ENCODE results near the gene CLEC2L.

CLEC2L gene

DNA sequence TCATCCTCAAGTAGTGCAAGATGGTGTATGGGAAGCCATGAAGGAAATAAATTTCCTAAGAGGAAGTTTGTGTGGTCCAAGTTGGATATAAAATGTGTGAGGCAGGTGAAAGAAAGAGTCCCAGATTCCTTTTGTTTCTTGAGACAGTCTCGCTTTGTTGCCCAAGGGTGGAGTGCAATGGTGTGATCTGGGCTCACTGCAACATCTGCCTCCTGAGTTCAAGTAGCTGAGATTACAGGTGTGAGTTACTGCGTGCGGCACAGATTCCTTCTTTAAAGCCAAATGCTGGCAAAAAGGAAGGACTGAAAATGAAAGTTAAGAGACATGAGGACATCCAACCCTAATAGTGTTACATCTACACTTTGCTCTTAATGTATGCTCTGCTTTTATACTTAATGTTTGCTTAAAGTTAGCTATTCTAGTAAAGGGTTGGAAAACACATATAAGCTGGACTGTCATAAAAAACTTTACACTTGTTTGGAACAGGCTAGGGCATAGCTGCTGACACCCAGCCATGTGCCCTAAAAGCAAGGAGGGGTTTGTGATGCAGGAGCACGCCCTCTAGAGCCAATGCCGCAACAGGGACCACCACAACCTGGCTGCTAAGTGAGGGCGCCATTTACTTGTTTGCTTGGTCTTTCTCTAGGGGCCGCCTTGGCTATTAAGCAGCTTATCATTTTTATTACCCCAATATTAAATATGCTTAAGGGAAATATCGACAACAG lies 34.5 kb downstream of the CLEC2L start:
- no peak for DNase-seq (ENCODE audit: low spot score)

DNA sequence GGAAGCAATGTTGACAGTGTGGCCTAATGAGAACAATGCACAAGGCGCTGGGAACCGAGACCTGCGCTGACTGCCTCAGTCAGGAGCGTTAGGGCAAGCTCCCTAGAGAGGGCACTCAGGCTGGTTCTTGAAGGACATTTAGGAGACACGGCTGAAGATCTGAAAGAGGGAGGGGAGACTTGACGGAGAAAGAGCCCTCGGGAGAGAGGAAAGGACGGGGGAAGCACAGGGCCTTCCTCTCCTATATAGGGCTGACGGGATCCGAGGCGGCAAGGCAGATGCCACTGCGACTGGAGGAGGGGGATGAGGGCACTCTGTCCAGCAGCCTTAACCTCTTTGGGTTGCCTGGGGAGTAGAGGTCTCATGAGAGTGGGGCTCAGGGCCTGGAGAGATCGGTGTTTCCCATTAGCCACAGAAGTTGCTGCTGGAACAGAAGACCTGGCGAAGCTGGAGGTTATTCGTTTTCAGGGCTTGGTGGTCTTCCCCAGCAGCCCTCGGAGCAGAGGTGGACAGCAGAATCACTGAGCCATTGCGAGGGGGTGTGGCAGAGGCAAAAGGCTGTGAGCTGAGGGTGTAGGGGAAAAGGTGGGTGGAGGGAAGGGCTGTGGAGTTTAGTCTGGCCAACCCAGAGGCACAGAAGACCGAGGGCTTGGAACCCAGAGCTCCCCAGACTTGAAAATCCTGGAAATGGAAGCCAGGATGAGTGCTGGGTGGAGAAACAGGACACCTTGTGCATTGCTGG lies 36.0 kb downstream of the CLEC2L start:
- no peak for DNase-seq (ENCODE audit: low spot score)

DNA sequence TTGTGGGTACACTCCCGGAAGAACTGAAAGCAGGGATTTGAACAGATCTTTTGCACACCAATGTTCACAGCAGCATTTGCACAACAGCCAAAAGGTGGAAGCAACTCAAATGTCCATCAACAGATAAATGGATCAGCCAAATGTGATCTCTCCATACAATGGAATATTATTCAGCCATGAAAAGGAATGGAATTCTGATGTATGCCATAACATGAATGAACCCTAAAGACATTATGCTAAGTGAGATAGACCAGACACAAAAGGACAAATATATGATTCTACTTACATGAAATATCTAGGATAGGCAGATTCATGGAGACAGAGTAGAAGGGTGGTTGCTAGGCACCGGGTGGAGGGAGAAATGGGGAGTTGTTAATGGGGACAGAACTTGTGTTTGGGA lies 36.7 kb downstream of the CLEC2L start:
- no peak for DNase-seq (ENCODE audit: low spot score)

DNA sequence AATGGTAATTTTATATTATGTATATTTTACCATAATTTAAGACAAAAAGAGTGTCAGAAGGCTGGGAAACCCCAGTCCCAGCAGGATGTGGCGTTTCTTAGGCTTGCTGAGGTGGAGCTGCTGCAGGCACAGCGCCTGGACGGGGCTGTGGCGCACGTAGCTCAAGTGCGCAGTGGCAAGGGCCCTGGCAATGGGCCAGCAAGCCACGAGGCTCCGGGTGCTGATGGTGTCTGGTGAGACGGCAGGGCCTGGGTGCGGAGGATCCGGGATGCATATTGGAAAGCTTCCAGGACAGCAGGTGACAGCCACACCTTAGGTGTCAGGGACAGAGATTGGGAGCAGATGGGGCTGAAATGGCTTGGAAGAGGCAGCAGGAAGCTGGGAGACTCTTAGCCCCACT lies 37.2 kb downstream of the CLEC2L start:
- DNase-seq (ENCODE audit: low spot score): no peak

DNA sequence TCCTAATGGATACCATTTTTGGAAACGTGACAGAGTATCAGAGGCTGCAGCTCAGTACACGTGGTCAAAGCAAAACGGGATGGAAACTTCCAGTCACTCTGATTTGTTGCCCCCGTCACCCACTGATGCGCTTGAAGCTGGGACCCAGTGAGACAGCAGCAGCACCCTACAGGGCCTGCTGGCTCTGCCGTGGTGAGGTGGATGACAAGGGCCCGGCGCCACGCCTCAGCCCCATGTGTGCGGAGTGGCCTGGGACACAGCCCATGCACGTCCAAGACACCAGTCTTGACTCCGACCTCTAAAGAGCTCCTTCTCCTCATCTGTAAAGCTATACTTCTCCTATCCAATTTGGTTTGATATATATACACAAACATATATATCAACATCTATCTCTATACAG lies 39.0 kb downstream of the CLEC2L start:
- DNase-seq (ENCODE audit: low spot score): no peak

DNA sequence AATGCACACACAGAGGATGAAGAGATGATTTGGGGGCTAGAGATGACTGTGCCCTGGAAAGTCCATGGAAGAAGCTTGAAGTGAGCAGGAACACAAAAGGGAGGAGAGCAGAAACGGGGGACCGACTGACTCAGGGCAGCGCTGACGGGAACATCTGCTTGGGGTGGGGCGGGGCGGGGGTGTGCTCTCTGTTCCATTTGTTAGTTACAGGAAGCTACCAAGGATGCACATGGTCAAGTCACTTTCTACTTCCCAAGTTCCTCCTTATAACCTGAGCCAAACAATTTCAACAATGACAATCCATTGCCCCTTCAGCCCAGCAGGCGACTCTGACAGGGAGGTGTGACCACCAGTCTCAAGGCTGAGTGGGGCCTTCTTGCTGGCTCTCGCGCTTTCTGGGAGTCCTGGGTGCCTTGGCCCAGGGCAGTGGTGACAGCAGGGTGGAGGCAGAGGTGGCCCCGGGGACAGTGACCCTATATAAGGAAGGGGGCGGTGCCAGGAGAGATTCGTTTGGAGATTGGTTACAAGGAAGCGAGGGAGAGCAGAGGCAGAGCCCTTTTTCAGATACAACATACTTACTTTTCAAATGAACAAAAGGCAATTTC lies 39.6 kb downstream of the CLEC2L start:
- no peak for DNase-seq (ENCODE audit: low spot score)

DNA sequence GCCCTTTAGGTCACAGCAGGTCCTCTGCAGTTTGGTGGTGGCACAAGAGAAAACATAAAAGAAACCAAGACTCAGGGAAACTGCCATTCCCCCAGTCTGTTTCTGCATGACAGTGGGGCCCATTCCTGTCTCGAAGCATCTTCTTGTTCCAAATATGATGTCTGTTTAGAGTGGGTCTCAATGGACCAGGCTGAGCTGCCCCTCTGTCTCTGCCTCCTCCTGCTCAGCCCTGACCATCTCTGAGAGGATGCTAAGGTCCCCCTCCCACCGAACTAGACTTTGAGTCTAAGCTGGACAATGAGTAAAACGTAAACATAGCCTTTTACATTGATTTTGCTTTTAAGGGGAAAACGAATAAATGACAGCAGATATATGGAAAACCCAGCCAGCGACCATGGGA lies 40.4 kb downstream of the CLEC2L start:
- DNase-seq (ENCODE audit: low spot score): no peak

DNA sequence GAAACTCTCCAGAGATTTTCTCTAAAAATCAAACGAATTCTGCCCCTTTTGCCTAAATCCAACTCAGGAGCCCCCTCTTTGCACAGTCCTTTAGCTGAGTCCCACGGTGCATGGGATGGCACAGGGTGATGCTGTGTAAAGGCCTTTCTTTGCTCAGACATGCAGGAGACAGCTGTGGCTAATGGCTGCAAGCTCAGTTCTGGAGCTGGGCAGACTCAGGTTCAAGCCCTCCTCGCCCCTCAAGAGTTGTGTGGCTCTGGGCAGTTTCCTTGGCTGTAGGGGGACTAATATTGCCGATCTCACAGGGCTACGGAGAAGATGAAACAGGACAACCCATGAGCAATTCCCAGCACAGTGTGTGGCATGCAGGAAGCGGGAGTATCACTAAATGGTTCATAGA lies 42.6 kb downstream of the CLEC2L start:
- no peak for DNase-seq (ENCODE audit: low spot score)

DNA sequence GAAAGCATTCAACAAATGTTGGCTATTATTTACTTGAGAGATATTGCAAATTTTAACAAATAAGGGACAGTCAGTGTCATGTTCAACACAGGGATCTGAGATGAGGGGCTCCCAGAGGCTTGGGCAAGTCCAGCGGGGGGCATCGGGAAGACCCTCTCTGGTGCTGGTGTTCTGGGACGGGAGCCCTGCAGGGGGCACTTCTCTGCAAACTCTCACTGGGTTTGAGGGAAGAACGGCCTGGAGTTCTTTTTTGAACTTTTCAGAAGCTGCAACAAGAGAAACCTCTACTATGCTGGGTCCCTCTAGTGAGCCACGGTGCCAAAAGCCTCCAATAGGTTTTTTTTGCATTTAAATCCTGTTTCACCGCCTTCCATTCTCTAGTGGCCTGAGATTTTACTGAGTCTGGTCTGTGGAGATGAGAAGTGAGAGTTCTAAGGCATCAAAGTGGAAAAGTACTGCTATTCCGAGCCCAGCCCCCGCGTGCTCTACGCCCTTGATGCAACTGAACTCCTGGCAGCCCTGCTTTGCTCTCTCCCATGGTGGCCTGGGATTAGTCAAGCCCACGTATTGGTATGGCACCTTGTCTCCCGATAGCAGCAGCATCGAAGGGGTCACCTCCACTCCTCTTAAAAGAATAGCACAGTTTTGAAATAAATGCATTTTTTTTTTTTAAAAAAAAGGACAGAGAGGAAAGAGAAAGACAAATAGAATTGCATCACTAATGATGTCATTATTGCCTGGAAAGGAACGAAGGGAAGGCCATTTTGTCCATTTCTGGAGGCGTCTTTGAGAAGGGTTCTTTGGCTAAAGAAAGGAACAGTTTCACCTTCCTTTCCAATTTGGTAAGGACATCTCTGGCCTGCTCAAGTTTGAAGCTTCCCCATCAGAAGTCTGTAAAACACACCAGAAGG lies 43.5 kb downstream of the CLEC2L start:
- DNase-seq (ENCODE audit: low spot score): no peak

DNA sequence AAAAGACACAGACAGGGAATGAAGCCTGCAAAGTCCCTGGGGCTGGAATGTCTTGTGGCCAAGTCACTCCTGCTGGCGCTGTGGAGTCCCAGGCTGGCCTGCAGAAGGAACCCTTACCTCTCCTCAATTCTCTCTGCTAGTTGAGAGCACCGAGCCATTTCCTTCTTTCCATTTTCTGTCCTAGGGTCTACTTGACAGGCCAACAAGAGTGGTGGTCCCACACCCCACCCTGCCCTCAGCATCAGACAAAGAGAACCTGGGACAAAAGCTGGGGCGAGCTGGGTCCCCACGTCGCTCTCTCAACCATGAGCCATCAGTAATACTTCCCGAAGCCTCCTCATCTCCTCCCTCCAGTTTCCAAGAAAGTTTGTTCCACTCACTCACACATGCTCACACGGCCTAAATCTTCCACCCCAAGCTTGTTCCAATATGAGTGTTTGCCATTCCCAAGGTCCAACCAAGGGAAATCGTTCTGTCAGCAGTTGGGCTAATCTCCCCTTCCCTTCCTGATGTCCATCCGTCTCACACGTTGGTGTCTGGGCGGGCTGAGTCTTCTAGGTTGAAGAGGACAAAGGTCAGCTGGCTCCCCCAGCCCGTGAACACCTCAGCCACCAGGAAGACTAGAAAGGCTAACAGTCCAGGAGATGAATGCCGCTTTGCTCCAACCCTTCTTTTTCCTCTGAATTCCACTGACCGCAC lies 44.3 kb downstream of the CLEC2L start:
- DNase-seq (ENCODE audit: low spot score): no peak

DNA sequence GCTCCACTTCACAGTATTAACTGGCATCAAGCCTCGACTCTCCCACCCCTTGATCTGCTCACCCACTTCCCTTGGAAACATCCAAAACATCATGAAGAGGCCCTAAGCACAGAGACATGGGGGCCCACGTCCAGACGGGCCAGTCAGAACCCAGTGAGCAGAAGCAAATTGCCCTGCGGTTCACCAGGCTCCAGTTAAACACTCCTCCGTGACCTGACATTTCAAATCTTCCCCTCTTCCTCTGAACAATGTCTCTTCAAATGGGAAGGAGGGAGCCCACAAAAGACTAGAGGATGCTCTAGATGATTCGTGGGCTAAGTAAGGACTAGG lies 44.8 kb downstream of the CLEC2L start:
- DNase-seq (ENCODE audit: low spot score): no peak

DNA sequence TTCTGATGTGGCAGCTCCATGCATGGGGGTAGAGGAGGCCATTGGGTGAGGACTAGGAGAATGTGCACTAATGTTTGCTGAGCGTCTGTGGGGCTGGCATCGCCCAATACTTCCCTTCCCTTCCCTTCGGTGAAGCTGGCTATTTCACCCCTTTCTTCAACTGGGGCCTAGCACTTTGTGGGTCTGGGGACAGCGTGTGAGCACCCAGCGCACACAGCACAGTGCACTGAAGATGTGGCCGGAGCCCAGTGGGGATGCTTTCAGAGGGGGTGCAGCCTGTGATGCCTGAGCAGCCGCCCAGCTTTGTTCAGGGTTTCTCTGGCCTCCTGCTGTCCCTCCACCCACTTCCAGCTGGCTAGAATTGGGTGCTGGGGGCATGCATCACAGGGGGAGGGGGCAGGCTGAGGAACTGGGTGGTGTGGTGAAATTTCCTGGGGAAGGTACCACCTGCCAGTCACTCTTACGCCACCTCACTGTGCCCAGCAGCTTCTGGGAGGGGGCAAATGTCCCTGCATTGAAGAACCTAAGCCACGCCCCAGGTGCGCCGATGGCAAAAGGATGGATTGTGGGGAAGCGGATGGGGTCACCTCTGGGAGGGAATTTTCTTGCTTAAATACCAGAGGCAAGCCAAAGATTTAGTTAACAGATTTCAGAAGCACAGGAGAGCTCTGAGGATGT lies 45.5 kb downstream of the CLEC2L start:
- no peak for DNase-seq (ENCODE audit: low spot score)

DNA sequence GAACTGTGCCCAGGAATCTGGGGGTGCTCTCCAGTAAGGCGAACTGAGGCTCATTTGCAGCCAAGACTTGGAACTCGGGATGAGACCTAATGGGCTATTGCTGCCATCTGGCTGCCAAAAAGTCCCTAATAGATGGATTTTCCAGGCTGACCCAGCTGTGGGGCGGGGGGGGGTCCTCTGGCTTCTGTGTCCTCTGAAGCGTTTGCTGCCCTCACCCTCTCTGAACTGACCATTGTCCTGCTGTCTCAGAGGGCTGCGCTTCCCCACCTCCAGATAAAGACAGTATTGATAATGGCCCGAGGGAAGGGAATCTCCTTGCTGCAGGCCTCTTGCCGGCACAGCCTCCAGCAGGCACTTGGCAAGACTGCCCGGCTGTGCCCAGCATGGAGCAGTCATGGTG lies 46.6 kb downstream of the CLEC2L start:
- peak; percentile 26 for DNase-seq (ENCODE audit: low spot score)

DNA sequence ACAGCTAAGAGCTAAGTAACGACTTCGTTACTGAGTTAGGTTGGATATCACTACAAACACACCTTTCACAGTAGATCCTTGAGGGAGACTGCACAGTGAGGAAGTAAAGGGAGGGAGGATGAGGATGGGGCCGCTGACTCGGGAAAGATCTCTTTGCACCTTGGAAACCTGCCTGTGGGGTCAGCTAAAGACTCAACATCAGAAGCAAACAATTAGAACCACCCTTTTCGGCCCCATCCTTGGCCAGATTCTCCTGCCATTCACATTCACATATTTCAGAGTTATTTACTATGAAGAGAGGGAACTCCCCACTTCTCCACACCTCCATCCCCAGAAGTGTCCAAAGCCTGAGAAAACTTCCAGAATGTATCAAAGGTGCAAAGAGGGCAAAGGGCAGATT lies 47.1 kb downstream of the CLEC2L start:
- no peak for DNase-seq (ENCODE audit: low spot score)

DNA sequence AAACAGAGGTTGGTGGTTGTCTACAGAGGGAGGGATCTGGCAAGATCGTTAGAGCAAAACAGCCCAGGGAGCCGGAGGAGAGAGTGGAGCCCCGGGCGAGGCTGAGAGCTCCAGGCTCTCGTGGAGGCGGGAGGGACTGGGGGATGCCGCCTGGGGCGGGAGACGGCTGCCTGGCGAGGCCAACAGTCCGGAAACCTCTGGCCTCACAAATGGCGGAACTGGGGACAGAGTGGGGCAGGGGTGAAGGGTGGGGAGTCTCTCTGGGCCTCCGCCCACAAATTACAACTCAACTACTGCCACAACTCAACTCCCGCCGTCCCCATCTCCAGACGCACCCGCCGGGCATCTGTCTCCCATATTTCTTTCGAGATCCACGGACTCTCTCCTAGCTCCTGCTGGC lies 47.7 kb downstream of the CLEC2L start:
- DNase-seq (ENCODE audit: low spot score): no peak

DNA sequence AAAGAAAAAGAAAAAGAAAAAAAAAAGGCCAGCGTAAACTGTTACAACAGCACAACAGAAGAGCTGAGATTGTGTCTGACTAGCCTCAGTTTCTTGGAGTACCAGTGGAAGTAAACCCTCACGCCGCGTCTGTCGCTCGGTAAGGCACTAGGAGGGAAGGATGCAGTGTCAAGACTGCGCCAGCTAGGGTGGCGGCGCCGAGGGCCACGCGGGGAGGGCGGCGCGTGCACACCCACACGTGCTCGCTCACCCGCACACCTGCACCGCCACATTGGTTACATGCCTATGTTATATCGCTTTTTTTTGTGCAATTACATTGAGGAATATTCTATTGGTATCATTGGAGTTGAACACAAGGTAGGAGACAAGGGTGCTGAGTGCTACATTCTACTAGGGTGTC lies 48.2 kb downstream of the CLEC2L start:
- no peak for DNase-seq (ENCODE audit: low spot score)

DNA sequence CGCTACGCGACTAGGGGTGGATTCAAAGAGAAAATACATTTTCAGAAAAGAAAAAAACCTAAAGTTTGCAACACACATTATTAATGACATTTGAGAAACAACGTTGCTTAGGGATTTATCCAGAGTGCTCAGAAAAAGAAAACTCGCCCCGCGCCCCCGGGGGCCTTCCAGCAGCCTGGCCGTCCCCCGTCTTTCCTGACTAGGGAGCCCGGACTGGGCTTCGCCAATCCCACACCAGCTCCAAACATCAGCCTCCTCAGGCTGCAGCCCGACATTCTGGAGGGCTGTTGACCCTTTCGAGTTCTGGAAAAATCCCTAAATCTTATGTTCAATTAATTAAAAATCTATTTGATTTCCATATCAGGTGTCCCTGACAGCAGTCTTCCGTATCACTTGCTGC lies 48.6 kb downstream of the CLEC2L start:
- no peak for DNase-seq (ENCODE audit: low spot score)

DNA sequence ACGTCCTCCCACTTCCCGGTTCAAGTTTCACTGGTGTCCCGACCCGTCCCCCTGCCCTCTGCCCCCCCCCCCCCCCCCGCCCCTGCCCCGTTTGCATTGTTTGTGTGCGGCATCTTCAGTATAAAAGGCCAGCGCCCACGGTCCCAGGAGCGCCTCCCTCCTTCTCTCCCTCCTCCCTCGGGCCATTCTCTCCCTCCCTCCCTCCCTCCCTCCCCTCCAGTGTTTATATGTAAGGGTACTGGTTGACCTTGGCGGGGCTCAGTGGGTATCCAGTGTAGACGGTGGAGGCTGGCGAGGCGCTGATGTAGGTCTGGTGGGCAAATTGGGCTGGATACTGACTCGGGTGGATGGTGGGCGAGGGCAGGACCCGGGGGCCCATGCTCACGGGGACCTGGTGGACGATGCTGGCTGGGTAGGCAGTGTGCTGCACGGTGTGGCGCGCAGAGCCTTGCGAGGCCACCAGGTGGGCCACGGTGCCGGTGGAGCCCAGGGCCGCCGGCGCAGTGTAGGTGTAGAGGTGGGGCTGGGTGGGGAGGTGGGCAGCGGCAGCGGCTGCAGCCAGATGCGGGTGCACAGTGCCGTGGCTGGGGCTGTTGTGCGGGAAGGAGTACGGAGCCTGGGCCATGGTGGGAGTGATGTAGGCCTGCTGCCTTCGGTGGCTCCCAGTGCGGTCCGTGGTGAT lies 49.4 kb downstream of the CLEC2L start:
- DNase-seq (ENCODE audit: low spot score): no peak

DNA sequence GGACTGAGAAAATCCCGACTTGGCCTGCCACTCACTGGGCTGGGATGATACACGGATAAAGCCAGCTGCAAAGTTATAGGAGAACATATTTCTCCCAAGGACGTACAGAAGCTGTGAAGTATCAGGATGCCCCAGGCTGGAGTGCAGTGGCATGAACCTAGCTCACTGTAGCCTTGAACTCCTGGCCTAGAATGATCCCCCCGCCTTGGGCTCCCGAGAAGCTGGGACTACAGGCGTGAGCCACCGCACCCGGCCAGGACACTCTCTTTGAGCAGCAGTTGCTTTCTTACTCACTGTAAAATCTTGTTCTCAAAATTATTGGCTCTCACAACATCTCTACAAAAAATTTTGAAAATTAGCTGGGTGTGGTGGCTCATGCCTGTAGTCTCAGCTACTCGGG lies 50.4 kb downstream of the CLEC2L start:
- DNase-seq (ENCODE audit: low spot score): no peak

DNA sequence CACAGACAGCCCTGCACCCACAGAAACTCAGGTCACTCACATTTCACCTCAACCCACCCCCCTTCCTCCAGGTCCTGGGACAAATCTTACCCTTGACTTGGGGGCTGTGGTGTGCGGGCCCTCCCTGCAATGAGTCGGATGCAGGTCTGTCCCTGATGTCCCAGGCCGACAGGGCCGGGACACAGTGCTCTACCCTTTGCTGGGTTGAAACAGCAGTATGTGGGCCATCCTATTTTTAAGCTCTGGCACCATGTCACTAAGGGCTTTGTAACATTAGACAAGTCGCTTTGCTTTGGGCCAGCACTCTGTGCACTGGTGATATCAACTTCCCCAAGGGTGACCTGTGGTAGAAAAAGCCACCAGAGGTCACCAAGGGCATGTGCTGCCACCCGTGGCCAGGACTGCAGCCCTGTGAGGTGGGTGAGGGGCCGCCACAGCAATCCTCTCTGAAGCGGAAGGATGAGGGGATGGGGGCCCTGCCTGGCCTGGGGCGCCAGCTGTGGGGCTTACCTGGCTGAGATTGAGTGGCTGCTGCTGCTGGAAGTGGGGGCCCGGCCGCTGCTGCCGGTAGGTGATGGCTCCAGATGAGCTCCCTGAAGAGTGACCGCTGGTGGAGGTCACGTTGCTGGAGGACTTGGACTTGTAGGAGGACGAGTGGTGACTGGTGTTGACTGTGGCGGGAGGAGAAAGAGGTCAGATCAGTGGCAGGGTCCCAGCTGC lies 51.3 kb downstream of the CLEC2L start:
- DNase-seq (ENCODE audit: low spot score): no peak

Data from AG08395 (cell line).